NCI-H526 treated with DMSO at 0.1 percent for 48 hours (cell line): ENCODE results near the gene PFKFB2.

Source experiments
- DNase-seq: peaks from one replicate; lab custom pipeline; 2025; lab: John Stamatoyannopoulos, UW

PFKFB2 gene

GRCh38 chr1:207052911-207053769 lies at the start of gene PFKFB2:
Gene PFKFB2, plus strand, starts transcription at chr1:207053275. Its CDS starts 1,443 bp downstream, at chr1:207054718.
- DNase-seq, result peak; percentile 93

GRCh38 chr1:207004931-207005830 lies 47.9 kb upstream of the PFKFB2 start:
- DNase-seq, result no peak

DNA sequence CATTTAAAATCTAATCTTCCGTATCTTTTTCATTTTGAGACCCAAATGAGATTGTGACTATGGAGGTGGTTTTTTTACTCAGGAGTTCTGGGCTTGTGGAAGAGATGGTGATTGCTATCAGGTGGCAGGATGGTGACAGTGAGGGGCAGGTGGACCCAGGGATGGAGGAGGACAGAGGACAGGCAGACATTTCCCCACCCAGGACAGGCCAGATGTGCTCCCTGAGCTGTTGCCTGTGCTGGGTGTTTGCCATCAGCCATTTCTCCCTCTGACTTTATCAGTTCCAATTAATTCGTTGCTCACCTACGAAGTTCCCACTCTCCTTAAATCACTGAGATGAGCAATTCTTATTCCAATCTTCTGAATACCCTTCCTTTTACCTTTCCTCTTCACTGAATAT lies 47.0 kb upstream of the PFKFB2 start:
- DNase-seq, result no peak

DNA sequence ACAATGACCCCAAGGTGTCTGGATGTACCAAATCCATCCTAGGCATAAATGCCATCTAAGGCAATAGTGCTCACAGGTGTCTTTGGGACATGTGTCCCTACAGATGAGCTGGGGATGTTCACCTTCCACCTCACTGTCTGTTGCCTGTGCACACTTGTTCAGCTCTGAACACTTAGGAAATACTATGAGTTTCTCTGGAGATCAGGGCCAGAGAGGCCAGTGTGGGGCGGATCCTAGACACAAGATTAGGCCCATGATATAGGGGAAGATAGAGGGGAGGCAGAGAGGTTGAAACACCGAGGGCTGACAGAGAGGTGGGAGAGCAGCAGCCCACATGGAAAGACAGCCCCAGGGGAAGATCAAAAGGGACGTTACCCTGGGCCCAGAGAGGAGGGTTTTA lies 46.2 kb upstream of the PFKFB2 start:
- no peak for DNase-seq

DNA sequence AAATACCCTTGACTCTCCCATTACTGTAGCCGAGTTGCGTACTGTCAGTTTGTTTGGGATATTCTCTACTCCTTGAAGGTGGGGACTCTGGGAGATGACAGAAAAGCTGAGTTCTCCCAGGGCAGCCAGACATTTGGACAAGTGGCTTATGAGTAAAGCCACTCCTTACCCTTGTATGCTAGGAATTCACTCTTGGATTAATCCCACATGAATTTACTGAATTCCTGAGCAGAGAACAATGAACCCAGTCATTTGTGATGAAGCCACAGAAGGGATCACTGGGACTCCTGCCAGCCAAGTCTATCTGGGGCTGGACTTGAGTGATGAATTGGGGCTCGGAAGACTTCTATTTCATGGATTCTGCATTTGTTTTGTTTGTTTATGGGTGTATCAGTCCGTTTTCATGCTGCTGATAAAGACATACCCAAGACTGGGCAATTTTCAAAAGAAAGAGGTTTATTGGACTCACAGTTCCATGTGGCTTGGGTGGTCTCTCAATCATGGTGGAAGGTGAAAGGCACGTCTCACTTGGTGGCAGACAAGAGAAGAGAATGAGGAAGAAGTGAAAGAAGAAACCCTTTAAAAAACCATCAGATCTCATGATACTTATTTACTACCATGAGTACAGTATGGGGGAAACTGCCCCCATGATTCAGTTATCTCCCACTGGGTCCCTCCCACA lies 45.6 kb upstream of the PFKFB2 start:
- DNase-seq, result no peak

DNA sequence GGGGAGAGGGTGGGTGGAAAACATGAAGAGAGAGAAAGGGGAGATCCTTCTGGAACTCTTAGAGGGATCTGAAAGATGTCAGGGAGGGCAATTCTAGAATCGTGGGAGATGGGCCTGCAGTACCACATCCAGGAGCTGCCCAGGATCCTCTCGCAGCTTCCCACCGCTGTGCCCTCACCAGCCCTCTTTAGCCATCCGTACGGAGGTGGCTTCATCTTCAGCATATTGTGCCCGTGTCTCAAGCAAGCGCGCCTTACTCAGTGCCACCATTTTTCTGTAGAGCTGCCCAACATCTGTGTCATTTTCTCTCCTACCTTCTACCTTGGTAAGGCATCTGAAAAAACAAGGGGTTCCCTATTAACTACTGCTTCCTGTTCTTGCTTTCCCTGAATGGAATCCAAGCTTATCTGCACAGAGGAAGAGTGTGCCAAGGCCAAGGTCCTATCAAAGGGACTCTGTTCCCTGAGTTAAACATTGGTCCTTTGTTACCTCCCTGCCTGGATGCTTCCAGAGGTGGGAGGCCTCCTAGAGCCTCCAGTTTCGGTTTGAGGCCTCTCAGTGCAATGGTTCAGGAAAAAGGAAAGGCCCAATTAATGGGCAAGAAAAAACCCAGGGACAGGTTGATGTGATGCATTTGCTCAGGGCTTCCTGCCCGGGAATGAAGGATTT lies 43.8 kb upstream of the PFKFB2 start:
- no peak for DNase-seq

DNA sequence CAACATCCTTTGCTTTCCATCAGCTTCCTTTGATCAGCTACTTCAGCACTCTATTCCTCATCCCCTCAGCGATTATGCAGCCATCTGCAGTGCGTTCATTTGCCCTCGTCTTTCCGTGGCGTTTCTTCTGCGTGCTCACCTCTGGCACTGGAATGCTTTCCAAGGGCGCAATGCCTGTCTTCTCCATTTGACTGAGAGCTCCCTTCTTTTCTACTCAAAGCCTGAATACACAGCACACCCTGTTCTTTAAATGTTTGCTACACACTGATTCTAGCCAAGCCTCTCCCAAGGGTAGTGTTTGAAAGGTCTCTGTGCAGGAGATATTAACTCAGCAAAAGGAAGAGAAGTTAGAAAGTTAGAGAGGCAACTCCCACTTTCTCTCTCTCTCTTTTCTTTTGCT lies 43.1 kb upstream of the PFKFB2 start:
- no peak for DNase-seq

DNA sequence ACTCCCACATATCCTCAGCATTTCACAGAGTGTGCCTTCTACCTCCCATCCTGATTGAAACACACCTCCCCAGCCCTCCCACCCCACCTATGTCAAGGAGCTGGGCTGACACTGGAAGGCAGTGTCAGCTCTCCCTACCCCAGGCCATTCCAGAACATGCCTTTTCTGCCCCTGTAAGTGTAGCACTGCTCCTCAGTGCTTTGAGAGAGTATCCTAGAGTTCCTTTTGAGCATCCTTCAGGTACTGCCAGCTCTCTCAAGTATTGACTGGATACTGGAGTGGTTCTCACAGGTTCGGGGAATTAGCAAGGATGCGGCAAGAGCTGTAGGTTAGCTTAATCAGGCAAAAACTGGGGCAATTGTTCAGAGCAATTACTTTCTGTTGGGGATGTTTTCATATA lies 42.3 kb upstream of the PFKFB2 start:
- no peak for DNase-seq

DNA sequence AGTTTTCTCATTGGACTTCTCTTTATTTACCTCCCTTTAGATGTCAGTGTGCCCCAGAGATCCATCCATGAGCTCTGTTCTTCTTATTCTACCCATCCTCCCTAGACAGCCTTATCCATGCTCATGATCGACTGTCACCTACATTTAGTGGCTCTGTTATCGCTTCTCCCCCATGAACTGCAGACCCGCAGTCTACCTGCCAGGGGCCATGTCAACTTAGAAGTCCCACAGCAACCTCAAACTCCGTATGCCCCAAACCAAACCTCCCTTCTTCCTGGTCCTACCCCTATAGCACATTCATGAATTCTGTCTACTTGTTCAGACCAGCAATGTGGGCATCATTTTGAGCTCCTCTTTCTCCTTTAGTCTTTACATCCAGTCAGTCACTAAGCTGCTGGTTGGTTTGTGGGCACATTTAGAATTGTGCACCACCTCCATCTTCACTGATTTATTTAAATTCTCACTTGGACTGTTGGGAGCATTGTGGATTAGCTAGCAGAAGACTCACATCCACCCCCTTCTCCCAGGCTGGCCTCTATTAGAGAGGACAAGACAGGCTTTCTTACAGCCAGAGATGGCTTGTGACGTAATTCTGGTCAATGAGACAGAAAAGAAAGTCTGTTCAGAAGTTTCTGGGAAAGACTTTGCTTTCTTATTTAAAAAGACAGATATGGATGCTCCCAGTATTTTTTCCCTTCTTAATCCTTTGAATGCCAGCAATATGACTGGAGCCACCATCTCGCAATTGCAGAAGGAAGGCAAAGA lies 39.6 kb upstream of the PFKFB2 start:
- DNase-seq, result no peak

DNA sequence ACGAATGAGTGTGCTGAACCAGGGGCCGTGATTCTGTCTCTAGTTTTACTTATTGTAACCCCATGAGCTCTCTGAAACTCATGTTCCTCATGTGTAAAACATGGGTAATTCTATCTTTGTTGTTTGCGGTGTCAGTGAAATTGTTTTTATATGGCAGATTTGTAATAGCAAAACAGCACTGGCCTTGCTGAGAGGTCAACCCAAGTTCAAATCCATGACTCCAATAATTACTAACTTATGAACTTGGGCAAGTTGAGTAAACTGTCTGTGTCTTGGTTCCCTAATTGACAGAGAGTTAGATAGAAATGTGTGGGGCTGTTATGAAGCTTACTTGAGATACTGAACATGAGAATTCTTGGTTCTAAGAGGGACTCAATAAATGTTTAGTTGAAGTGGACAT lies 38.3 kb upstream of the PFKFB2 start:
- no peak for DNase-seq

GRCh38 chr1:207015791-207016190 lies 37.3 kb upstream of the PFKFB2 start:
- DNase-seq, result no peak

GRCh38 chr1:207017615-207018559 lies 35.2 kb upstream of the PFKFB2 start:
- no peak for DNase-seq

- DNase-seq, result no peak
Observed at GRCh38 chr1:207018707-207019106, 34.4 kb upstream of the PFKFB2 start.

GRCh38 chr1:207019161-207019560 lies 33.9 kb upstream of the PFKFB2 start:
- no peak for DNase-seq

DNA sequence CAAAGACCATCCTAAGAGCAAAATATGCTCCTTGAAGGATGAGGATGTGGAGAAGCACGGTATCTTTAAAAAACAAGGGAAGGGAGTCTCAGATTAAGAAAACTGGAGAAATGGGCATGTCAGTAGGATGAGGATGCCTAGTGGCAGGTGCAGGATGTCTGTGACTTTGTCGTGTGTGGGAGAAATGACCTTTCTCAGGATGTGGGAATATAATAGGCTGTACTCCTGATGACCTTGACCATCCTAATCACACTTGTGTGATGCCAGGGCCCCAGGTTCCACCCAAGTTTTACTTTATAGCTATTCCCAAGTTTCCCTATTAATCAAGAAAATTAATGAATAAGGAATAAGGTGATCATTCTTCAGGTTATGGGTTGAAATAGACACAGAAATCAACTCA lies 33.4 kb upstream of the PFKFB2 start:
- no peak for DNase-seq

DNA sequence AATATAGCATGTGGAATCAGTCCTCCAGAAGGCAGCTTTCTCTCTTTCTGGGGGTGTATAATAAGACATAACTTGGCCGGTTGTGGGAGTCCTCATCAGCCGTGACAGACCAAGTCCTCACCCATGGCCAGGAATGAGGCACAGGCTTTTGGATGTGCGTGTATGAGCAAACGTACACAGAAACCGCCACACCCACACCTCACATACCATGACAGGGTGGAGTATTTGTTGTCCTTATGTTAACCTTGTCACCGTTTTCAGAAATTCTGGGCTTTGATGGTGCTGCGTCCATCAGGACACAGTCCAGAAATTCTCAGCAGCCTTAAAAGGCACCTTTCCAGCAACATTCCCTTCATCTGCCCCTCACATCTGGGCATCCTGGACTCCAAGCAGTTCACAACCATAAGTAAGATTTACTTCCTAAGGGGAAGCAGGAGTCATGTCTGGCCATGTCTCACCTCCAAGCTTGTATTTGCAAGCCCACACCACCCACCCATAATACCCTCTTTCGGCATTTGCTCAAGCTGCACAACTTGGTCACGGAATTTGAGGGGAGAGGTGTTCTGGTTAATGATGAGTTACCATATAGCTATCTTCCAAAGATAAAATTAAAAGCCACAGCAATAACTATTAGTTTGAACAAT lies 32.9 kb upstream of the PFKFB2 start:
- no peak for DNase-seq

GRCh38 chr1:207020709-207021107 lies 32.4 kb upstream of the PFKFB2 start:
- DNase-seq, result no peak

- no peak for DNase-seq
Observed at GRCh38 chr1:207021139-207021861, 31.8 kb upstream of the PFKFB2 start.
